A549 (cell line): Measurements from ENCODE around the gene GPBP1L1. TPM values are rescaled to one million over a fixed set of nuclear protein-coding genes. Genes with fewer than 3 reads are reported as not detected.

Experiments used
- ATAC-seq, 2 experiments: fragments of 200-7000 bp in 1 of 2; fragments of >200 bp in 1 of 2; cut with Nextera tagmentation in 1 of 2; cut with Tn5 transposase in 1 of 2; 3 replicates each; pipeline versions ENCODE4 v1.8.0 to v1.9.1; 2018 to 2020; ENCODE audit warnings: mild to moderate bottlenecking in 1 of 2, moderate library complexity in 1 of 2
- CTCF ChIA-PET: fragments of 300-600 bp; sonication (Branson Sonifier 250); formaldehyde crosslinking; extraction: SDS; loops from one replicate; lab custom pipeline; 2021; ENCODE audit warnings: antibody characterized with exemption, inconsistent platforms; lab: Yijun Ruan, JAX
- POLR2A ChIA-PET: fragments of 350-600 bp; formaldehyde crosslinking; extraction: SDS; loops from one replicate; lab custom pipeline; 2021; ENCODE audit warnings: antibody characterized with exemption, inconsistent platforms; lab: Yijun Ruan, JAX
- DNase-seq, 2 experiments: peaks; one replicate each; pipeline versions ENCODE4 v3.0.0 to v3.0.0-alpha.2; 2011 to 2016; ENCODE audit warnings: low read depth in 1 of 2, low spot score in 1 of 2
- FAIRE-seq: peaks from 2 replicates; lab custom pipeline; 2011; peaks lifted over from hg19 to GRCh38; lab: Jason Lieb, UNC
- H3K27ac ChIP-seq, 2 experiments: fragments of >200 bp; sonication (Bioruptor Twin); formaldehyde crosslinking; 3 replicates each; pipeline ENCODE4 v1.5.1; 2016 to 2017
- H3K4me1 ChIP-seq: fragments of >200 bp; sonication (Bioruptor Twin); formaldehyde crosslinking; 3 replicates; pipeline ENCODE4 v1.6.1; 2016
- H3K4me2 ChIP-seq: fragments of >200 bp; sonication (Bioruptor Twin); formaldehyde crosslinking; 3 replicates; pipeline ENCODE4 v1.6.1; 2016
- H3K4me3 ChIP-seq: fragments of >200 bp; sonication (Bioruptor Twin); formaldehyde crosslinking; 3 replicates; pipeline ENCODE4 v1.5.1; 2016
- H3K9me3 ChIP-seq: fragments of >200 bp; sonication (Bioruptor Twin); formaldehyde crosslinking; 3 replicates; pipeline ENCODE4 v1.6.1; 2016
- CBX2 ChIP-seq: fragments of 200-600 bp; sonication (generic); IDR thresholded peaks from 2 replicates; pipeline ENCODE4 v1.6.1; 2016; ENCODE audit warnings: low read depth, mild to moderate bottlenecking, borderline replicate concordance
- EHF ChIP-seq: fragments of 250-450 bp; sonication (Bioruptor Pico); IDR thresholded peaks from 2 replicates; pipeline ENCODE4 v1.5.0; 2020; ENCODE audit warnings: mild to moderate bottlenecking
- ESRRA ChIP-seq: fragments of 150-350 bp; IDR thresholded peaks from 2 replicates; pipeline ENCODE4 v1.6.1; 2014; ENCODE audit warnings: mild to moderate bottlenecking, low read length, borderline replicate concordance
- POLR2AphosphoS2 ChIP-seq: conservative IDR thresholded peaks from 2 replicates; pipeline ENCODE4 v1.6.1; 2012; ENCODE audit warnings: low read length, improper control_type of control experiment, inconsistent platforms
- RCOR1 ChIP-seq: fragments of 150-350 bp; IDR thresholded peaks from 2 replicates; pipeline ENCODE4 v1.6.1; 2014; ENCODE audit warnings: antibody characterized with exemption, low read length, low read depth
- RFX5 ChIP-seq: fragments of 450-650 bp; IDR thresholded peaks from 2 replicates; pipeline ENCODE4 v1.7.1; 2014; ENCODE audit warnings: antibody characterized with exemption, mild to moderate bottlenecking, moderate library complexity
- RNF2 ChIP-seq: fragments of 200-600 bp; sonication (generic); IDR thresholded peaks from 2 replicates; pipeline ENCODE4 v1.6.1; 2016; ENCODE audit warnings: low read depth, mild to moderate bottlenecking, antibody characterized with exemption, moderate library complexity, borderline replicate concordance
- WGBS: methylation state at CpG from one replicate; pipeline ENCODE4 v1.1.6; 2017; ENCODE audit errors: missing lambda C conversion rate; 5-methylcytosine and 5-hydroxymethylcytosine counted together
- polyA plus RNA-seq, 4 experiments: library from polyadenylated mRNA; depleted of rRNA in 3 of 4; stranded (reverse); fragments of >200 nt; fragmentation: RNase III in 1 of 4; extraction: RNeasy Plus Mini Kit Qiagen cat#74134 plus additional on column Dnase treatment in 1 of 4; gene quantifications; 2 replicates in 3 of 4; 3 replicates in 1 of 4; pipeline ENCODE4 v1.2.3, GENCODE V29; 2011 to 2017
- small RNA-seq, 6 experiments: library from RNA; depleted of rRNA; stranded (forward); fragments of <200 nt; gene quantifications; one replicate each; pipeline ENCODE3, GENCODE V24; 2012
- TF ChIP-seq, protein P1 (sequence below): fragments of 150-350 bp; IDR thresholded peaks from 2 replicates; pipeline ENCODE4 v1.6.1; 2014; ENCODE audit warnings: low read depth, mild to moderate bottlenecking, low read length
- TF ChIP-seq, protein P2 (sequence below): fragments of 200-600 bp; sonication (generic); IDR thresholded peaks from 2 replicates; pipeline ENCODE4 v1.6.1; 2016; ENCODE audit warnings: antibody characterized with exemption, mild to moderate bottlenecking, moderate library complexity
- TF ChIP-seq, protein P3 (sequence below): fragments of >200 bp; sonication (Bioruptor Twin); formaldehyde crosslinking; IDR thresholded peaks from 2 replicates; pipeline ENCODE4 v1.6.1; 2016

Gene GPBP1L1
- polyA plus RNA-seq, 2 of the 4 experiments (the other 2 are of a cell fraction), result 50.9 to 74.0 TPM

DNA sequence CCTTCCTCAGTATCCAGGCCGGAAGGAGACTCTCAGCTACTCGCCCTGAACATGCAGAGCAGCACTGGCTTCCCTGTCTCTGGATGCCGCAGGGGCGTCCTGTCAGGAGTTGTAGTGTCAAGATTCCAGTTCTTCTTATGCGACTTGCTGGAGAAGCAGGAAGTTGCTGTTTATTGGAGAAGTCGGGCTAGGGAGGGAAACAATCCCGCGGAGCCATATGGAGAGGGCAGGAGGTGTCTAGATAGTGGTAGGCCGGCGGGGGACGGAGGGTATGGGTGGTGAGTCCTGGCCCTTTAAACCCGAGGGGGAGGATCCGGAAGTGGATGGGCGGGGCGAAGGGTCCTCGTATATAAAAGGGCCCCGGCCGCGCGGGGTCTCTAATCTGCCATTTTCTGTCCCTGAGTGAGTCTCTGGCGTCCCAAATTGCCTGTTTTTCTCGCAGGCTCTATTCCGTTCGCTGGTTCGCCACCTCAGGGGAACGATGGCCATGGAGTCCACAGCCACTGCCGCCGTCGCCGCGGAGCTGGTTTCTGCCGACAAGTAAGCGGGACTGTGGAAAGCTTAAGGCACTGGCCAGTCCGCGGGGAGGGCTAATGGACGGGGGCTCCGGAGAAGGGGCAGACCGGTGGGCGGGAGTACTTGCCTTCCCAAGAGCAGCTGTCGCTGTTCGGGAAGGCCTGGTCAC is 102.5 kb downstream of the GPBP1L1 start, which contains the start of gene NASP (continued):
- TF ChIP-seq ESRRA, result no peak
- TF ChIP-seq, protein P1, sequence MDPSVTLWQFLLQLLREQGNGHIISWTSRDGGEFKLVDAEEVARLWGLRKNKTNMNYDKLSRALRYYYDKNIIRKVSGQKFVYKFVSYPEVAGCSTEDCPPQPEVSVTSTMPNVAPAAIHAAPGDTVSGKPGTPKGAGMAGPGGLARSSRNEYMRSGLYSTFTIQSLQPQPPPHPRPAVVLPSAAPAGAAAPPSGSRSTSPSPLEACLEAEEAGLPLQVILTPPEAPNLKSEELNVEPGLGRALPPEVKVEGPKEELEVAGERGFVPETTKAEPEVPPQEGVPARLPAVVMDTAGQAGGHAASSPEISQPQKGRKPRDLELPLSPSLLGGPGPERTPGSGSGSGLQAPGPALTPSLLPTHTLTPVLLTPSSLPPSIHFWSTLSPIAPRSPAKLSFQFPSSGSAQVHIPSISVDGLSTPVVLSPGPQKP, result no peak
- TF ChIP-seq, protein P2, sequence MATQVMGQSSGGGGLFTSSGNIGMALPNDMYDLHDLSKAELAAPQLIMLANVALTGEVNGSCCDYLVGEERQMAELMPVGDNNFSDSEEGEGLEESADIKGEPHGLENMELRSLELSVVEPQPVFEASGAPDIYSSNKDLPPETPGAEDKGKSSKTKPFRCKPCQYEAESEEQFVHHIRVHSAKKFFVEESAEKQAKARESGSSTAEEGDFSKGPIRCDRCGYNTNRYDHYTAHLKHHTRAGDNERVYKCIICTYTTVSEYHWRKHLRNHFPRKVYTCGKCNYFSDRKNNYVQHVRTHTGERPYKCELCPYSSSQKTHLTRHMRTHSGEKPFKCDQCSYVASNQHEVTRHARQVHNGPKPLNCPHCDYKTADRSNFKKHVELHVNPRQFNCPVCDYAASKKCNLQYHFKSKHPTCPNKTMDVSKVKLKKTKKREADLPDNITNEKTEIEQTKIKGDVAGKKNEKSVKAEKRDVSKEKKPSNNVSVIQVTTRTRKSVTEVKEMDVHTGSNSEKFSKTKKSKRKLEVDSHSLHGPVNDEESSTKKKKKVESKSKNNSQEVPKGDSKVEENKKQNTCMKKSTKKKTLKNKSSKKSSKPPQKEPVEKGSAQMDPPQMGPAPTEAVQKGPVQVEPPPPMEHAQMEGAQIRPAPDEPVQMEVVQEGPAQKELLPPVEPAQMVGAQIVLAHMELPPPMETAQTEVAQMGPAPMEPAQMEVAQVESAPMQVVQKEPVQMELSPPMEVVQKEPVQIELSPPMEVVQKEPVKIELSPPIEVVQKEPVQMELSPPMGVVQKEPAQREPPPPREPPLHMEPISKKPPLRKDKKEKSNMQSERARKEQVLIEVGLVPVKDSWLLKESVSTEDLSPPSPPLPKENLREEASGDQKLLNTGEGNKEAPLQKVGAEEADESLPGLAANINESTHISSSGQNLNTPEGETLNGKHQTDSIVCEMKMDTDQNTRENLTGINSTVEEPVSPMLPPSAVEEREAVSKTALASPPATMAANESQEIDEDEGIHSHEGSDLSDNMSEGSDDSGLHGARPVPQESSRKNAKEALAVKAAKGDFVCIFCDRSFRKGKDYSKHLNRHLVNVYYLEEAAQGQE, result peak; percentile 38; the same call in 1 of the 2 replicates
- no peak for TF ChIP-seq CBX2
- TF ChIP-seq, protein P3, sequence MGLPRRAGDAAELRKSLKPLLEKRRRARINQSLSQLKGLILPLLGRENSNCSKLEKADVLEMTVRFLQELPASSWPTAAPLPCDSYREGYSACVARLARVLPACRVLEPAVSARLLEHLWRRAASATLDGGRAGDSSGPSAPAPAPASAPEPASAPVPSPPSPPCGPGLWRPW, result no peak
- TF ChIP-seq POLR2AphosphoS2, result no peak
- TF ChIP-seq, all 56 proteins: peak for 8

DNA sequence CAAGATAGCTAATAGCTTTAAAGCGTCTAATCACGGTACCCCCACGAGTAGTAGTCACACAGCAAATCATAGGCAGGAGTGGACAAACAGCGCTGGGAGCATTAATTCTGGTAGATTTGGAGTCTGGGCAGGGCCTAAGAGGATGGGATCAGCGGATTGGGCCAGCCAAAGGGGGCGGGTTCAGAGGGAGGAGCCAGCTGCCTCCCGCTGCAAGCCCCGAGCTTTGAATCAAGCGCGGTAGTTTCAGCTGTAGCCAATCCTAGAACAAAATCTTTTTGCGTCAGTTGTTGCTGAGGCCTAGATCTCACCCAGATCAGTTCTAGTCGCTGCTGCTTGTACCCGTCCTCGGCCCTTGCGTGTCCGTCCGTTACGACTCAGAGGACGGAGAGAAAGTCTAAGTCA is 103.1 kb downstream of the GPBP1L1 start:
- ChIA-PET CTCF (interaction anchor here (0.7 to 2.6 kb wide), 4 partner anchors 14 to 224 kb away, joined by 3 to 21 read pairs (median 6); no protein-coding TSS in a partner anchor), POLR2A (interaction anchor here (0.6 to 3.6 kb wide), 6 partner anchors 59 to 299 kb away, joined by 3 to 27 read pairs (median 4); partner anchors contain the start of genes GPBP1L1, PRDX1 and TMEM69)
- DNase-seq (peak; percentile 94 to 97), ATAC-seq (peak; percentile 90 to 91), FAIRE-seq (no peak)
- H3K4me2 ChIP-seq, result peak overlapping the region; percentile 94
- peak overlapping the region; percentile 91 to 98 for H3K27ac ChIP-seq
- peak overlapping the region; percentile 89 for H3K4me3 ChIP-seq
- no peaks in the 10 kb centered on the region for H3K9me3 ChIP-seq
- H3K4me1 ChIP-seq, result peaks cover 13% of the 10 kb centered on the region; the same call in 2 of the 3 replicates
- TF ChIP-seq, protein P3, result no peak
- no peak for TF ChIP-seq EHF (CRISPR knock-in tag)
- TF ChIP-seq RCOR1, result no peak
- TF ChIP-seq RNF2, result no peak
- TF ChIP-seq RFX5, result peak; percentile 99
- no peak for TF ChIP-seq CBX2
- WGBS, result 3% methylated on average over 16 of the region's 19 CpGs

Small RNA genes lying within 50 kb of the gene (small RNA-seq; reads per million reads assigned to genes)
- gene AL355480.1, result 0 reads per million in 6 experiments
- 0 reads per million in 6 experiments for gene AL355480.2
- 0 reads per million in 6 experiments for gene AL355480.3
- gene AL355480.4, result 0 reads per million in 6 experiments

Other genes starting within 250 kb of the GPBP1L1 start
- gene TESK2, start 195.4 kb downstream of the GPBP1L1 start, polyA plus RNA-seq (2011; rRNA removed), result 0.48 and 0.58 TPM in 2 replicates
- 0.22 to 0.28 TPM (median 0.26 TPM) in 3 replicates for gene TESK2, start 195.4 kb downstream of the GPBP1L1 start, polyA plus RNA-seq (2017; fragmentation: RNase III; extraction: RNeasy Plus Mini Kit Qiagen cat#74134 plus additional on column Dnase treatment)
- gene CCDC163, start 186.5 kb downstream of the GPBP1L1 start, polyA plus RNA-seq (2011; rRNA removed), result 4.0 and 5.3 TPM in 2 replicates
- gene CCDC163, start 186.5 kb downstream of the GPBP1L1 start, polyA plus RNA-seq (2017; fragmentation: RNase III; extraction: RNeasy Plus Mini Kit Qiagen cat#74134 plus additional on column Dnase treatment), result 1.8 to 2.6 TPM (median 2.4 TPM) in 3 replicates
- gene MMACHC, start 186.2 kb downstream of the GPBP1L1 start, polyA plus RNA-seq (2011; rRNA removed), result 2.3 and 2.7 TPM in 2 replicates
- 3.0 to 4.0 TPM (median 3.6 TPM) in 3 replicates for gene MMACHC, start 186.2 kb downstream of the GPBP1L1 start, polyA plus RNA-seq (2017; fragmentation: RNase III; extraction: RNeasy Plus Mini Kit Qiagen cat#74134 plus additional on column Dnase treatment)
- 2,329 and 2,391 TPM in 2 replicates for gene PRDX1, start 164.6 kb downstream of the GPBP1L1 start, polyA plus RNA-seq (2011; rRNA removed)
- gene PRDX1, start 164.6 kb downstream of the GPBP1L1 start, polyA plus RNA-seq (2017; fragmentation: RNase III; extraction: RNeasy Plus Mini Kit Qiagen cat#74134 plus additional on column Dnase treatment), result 2,513 to 2,709 TPM (median 2,555 TPM) in 3 replicates
- 110 and 139 TPM in 2 replicates for gene AKR1A1, start 135.7 kb downstream of the GPBP1L1 start, polyA plus RNA-seq (2011; rRNA removed)
- 77.3 to 92.8 TPM (median 89.0 TPM) in 3 replicates for gene AKR1A1, start 135.7 kb downstream of the GPBP1L1 start, polyA plus RNA-seq (2017; fragmentation: RNase III; extraction: RNeasy Plus Mini Kit Qiagen cat#74134 plus additional on column Dnase treatment)
- gene NASP, start 102.5 kb downstream of the GPBP1L1 start, polyA plus RNA-seq (2011; rRNA removed), result 101 and 139 TPM in 2 replicates
- 262 to 273 TPM (median 272 TPM) in 3 replicates for gene NASP, start 102.5 kb downstream of the GPBP1L1 start, polyA plus RNA-seq (2017; fragmentation: RNase III; extraction: RNeasy Plus Mini Kit Qiagen cat#74134 plus additional on column Dnase treatment)
- gene CCDC17, start 62.5 kb downstream of the GPBP1L1 start, polyA plus RNA-seq (2011; rRNA removed), result 0.38 and 0.50 TPM in 2 replicates
- 0.26 to 0.66 TPM (median 0.49 TPM) in 3 replicates for gene CCDC17, start 62.5 kb downstream of the GPBP1L1 start, polyA plus RNA-seq (2017; fragmentation: RNase III; extraction: RNeasy Plus Mini Kit Qiagen cat#74134 plus additional on column Dnase treatment)
- gene TMEM69, start 1.6 kb upstream of the GPBP1L1 start, polyA plus RNA-seq (2011; rRNA removed), result 50.8 and 65.4 TPM in 2 replicates
- gene TMEM69, start 1.6 kb upstream of the GPBP1L1 start, polyA plus RNA-seq (2017; fragmentation: RNase III; extraction: RNeasy Plus Mini Kit Qiagen cat#74134 plus additional on column Dnase treatment), result 21.6 to 23.1 TPM (median 22.7 TPM) in 3 replicates
- gene IPP, start 64.1 kb upstream of the GPBP1L1 start, polyA plus RNA-seq (2011; rRNA removed), result 9.7 and 11.9 TPM in 2 replicates
- gene IPP, start 64.1 kb upstream of the GPBP1L1 start, polyA plus RNA-seq (2017; fragmentation: RNase III; extraction: RNeasy Plus Mini Kit Qiagen cat#74134 plus additional on column Dnase treatment), result 5.7 to 7.6 TPM (median 7.3 TPM) in 3 replicates
- gene MAST2, start 117.1 kb upstream of the GPBP1L1 start, polyA plus RNA-seq (2011; rRNA removed), result 19.3 and 23.6 TPM in 2 replicates
- 16.8 to 20.5 TPM (median 18.5 TPM) in 3 replicates for gene MAST2, start 117.1 kb upstream of the GPBP1L1 start, polyA plus RNA-seq (2017; fragmentation: RNase III; extraction: RNeasy Plus Mini Kit Qiagen cat#74134 plus additional on column Dnase treatment)